Uterus (tissue), 2 donors: ENCODE measurements around the gene LGI2.

Experiments used
- CTCF ChIP-seq, 4 experiments: fragments of 200-600 bp in 2 of 4; fragments of 450-650 bp in 2 of 4; sonication (generic) in 2 of 4; IDR thresholded peaks; one replicate each; pipeline ENCODE4 v1.5.1; 2016 to 2019; ENCODE audit warnings: antibody characterized with exemption in 4 of 4, mild to moderate bottlenecking in 2 of 4, moderate library complexity in 1 of 4
- POLR2A ChIP-seq, 2 donors: fragments of 450-650 bp; IDR thresholded peaks; one replicate each; pipeline ENCODE4 v1.6.1; 2016; ENCODE audit warnings: antibody characterized with exemption in 2 of 2, mild to moderate bottlenecking in 1 of 2, moderate library complexity in 1 of 2

DNA sequence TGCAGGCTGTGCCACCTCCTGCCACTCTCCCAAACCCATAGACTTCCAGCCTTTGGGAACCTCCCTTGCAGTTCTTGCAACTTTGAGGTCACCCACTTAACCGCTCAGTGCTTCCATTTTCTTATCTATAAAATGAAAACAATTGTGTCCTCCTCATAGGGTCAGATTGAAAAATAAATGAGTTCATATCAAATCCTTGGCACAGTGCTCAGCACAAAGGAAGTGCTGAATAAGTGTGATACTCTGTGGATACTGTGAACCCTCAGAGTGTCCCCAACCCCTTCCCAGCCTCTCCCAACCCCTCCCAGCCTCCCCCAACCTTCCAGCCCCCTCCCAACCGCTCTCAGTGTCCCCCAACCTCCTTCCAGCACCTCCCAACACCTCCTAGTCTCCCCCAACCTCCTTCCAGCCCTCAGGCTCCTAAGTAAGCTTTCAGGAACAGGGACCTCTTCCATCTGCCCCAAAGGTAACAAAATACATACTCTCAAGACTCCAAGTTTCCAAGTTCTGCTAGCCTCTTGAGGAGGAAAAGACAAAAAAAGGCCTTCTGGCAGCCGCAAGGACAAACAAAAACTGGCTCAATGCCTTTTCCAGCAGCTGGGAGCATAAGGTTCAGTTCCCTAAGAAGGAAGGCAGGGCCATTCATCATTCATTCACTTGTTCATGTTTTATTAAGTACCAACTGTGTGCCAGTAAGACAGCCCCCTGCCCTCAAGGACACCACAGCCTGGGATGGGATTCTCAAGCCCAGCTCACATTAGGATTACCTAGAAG, 46.1 kb upstream of the LGI2 start:
- TF ChIP-seq CTCF (IDR thresholded peaks at IDR 0.05) = no peak
- TF ChIP-seq POLR2A (IDR thresholded peaks at IDR 0.05) = no peak
